Stomach (tissue), 4 donors: ENCODE data around the gene CTDSPL.

Experiments
- POLR2A ChIP-seq, 4 donors: fragments of 450-650 bp; IDR thresholded peaks; one replicate each; pipeline ENCODE4 v1.6.1; 2016; ENCODE audit warnings: antibody characterized with exemption in 4 of 4, control low read depth in 2 of 4, mild to moderate bottlenecking in 1 of 4, moderate library complexity in 1 of 4
- TF ChIP-seq, protein P1 (sequence below), 7 experiments: fragments of 450-650 bp in 4 of 7; fragments of 200-600 bp in 3 of 7; sonication (generic) in 3 of 7; IDR thresholded peaks; one replicate each; pipeline ENCODE4 v1.5.1; 2016 to 2019; ENCODE audit warnings: antibody characterized with exemption in 7 of 7, control low read depth in 2 of 7, mild to moderate bottlenecking in 1 of 7

DNA sequence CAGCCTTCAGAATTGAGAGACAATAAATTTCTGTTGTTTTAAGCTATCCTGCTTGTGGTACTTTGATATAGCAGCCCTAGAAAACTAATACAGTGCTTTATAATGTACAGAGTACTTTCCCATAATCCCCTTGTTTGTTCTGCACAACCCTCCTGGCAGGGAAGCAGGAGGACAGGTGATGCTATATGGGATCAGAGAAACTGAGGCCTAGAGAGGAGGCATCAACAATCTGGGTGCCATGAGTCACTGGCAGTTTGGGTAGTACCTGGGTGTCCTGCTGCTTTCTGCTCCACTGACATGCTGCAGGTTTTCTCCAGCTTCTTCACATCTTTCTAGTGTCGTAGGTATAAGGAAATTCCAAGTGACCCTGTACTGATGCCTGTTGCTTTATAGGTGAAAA is 55.0 kb downstream of the CTDSPL start:
- TF ChIP-seq POLR2A (IDR thresholded peaks at IDR 0.05) = no peak
- TF ChIP-seq, protein P1, sequence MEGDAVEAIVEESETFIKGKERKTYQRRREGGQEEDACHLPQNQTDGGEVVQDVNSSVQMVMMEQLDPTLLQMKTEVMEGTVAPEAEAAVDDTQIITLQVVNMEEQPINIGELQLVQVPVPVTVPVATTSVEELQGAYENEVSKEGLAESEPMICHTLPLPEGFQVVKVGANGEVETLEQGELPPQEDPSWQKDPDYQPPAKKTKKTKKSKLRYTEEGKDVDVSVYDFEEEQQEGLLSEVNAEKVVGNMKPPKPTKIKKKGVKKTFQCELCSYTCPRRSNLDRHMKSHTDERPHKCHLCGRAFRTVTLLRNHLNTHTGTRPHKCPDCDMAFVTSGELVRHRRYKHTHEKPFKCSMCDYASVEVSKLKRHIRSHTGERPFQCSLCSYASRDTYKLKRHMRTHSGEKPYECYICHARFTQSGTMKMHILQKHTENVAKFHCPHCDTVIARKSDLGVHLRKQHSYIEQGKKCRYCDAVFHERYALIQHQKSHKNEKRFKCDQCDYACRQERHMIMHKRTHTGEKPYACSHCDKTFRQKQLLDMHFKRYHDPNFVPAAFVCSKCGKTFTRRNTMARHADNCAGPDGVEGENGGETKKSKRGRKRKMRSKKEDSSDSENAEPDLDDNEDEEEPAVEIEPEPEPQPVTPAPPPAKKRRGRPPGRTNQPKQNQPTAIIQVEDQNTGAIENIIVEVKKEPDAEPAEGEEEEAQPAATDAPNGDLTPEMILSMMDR (IDR thresholded peaks at IDR 0.05) = no peak
